HG02763 (cell line): ENCODE data around the gene RALA.

Source experiments
- ATAC-seq: cut with Tn5 transposase; IDR thresholded peaks from one replicate; pipeline ENCODE4 v1.9.1; 2021; ENCODE audit warnings: mild to moderate bottlenecking, moderate library complexity; ENCODE audit not compliant: unreplicated experiment

The RALA gene

DNA sequence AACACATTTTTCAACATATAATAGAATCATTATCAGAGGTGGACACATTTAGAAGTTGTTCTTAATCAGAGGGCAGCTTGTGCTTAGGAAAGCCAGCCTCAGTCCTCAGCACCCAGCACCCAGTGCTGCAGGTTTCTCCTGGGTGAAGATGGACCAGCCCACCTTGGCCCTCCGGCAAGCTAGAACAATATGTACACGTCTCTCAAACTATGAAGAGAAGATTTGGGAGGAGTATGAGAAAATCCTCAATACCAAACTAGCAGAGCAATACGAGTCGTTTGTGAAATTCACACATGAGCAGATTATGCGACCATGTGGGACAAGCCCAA, 13.5 kb upstream of the RALA start:
- ATAC-seq, result no peak

DNA sequence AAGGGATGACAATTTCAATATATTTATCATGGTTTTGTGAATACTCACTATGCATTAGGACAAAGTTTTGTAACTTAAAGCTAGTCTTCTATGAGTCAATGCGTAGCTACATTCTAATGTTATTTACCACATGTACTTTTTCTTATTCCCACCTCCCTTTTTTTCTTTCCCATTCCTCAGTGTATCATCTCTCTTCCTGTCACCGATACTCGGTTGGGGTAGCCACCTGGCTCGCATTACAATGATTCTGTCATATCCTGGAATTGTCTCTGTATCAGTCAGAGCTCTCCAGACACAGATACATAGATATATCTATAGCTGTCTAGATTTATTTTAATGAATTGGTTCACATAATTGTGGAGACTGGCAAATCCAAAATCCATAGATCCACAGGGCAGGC, 9.8 kb upstream of the RALA start:
- ATAC-seq, result no peak

DNA sequence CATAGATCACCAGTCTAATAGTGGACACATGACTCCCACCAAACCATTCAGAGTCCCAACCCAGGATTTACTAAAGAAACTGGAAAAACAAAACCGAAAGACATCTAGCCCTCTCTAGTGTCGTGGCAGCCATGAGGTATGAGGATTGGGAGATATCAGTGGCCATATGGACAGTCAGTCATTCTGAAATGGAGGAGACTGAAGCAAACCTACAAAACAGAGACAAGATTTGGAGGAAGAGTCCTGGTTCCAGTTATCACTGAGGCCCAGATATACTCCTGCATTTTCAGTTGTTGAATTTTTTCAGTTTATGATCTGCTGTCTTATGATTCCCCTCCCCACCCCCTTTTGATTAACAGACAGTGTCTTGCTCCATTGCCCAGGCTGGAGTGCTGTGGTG, 9.1 kb upstream of the RALA start:
- no peak for ATAC-seq

DNA sequence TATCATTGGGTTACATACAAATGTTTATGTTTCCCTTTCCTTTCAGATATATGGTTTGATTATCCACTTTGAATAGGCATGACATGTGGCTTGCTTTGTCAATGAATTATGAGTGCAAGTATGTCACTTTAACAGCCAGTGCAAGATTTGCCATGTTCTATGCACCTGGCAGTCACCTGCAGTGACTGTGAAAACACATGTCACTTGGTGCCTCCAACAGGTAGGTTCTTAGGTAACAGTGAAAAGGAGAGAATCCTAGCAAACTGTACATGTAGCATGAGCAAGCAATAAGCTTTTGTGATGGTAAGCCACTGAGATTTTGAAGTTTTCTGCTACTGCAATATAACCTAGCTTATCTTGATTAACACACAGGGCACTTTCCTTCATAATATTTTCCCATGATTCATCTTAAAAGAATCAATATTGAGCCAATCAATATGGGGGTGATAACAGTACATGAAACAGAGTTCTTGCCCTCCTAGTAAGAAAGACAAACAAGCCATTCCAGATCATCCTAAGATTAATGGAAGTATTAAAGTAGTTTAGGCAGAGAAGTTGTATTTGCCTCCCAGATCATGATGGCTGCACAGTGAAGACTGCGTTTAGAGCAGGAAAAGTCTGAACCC, 7.9 kb upstream of the RALA start:
- ATAC-seq, result no peak

DNA sequence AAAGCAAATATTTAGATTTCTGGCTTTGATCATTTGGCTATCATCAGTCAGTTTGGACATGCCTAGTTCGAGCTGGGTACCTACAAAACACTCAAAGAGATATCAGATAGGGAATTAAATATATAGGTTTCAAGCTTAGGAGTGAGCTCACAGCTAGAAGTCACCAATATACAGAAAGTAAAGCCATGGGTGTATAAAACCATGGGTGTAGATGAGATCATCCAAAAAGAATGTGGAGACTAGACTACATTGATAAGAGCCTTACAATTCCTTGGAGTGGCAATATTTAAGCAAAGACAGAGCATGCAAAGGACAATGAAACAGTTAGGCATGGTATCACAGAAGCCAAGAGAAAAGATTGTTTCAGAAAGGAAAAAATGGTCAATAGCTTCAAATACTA, 7.2 kb upstream of the RALA start:
- ATAC-seq, result no peak

DNA sequence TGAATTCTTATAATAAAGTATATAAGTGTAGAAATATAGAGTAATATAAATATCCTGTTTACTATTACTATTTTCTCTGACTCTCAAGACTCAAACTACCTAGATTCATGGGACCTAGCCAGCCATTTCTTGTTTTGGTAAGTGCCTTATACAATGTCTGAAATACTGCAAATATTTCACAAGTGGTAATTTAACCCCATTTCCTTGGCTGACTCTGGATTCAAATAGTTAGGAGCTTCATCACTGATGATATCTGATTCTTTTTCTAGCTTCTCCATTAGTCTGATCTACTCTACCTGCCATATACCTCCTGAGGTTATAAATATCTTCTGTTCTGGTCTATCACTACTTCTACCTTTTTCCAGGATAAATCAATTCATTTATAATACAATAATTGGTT, 6.4 kb upstream of the RALA start:
- no peak for ATAC-seq

DNA sequence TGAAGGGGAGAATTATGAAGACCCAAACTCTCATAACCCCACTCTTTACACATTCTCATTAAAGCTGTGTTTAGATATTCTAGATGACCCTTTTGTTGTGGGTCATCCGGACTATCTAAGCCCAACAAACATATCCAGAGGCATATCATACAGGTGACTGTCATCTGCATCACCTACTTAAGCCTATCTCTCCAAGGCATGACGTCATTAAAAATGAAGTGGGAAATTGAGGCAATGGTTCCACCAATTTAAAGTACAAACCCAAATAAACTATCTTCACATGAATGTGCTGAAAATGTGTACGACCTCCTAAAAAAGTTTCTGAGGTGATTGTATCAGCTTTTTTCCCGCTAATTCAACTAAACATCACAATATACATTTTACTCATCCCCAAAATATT, 4.5 kb upstream of the RALA start:
- no peak for ATAC-seq

DNA sequence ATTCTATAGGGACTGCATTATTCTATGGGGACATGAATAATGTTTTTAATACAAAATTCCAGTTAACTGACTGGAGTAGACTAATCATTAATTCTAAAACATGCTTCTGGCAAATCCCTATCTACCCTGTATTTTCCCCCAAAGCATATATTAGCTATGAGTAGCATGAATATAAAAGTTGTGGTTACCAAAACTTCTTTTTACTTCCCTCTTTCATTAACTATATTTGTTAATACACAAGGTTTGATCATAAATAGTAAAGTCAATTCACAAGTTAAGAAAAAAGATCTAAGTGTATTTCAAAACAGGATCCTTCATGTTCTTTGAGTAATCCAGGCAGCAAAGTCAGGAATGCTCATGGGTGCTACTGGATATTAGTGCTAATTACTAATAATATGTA, 2.9 kb upstream of the RALA start:
- no peak for ATAC-seq

DNA sequence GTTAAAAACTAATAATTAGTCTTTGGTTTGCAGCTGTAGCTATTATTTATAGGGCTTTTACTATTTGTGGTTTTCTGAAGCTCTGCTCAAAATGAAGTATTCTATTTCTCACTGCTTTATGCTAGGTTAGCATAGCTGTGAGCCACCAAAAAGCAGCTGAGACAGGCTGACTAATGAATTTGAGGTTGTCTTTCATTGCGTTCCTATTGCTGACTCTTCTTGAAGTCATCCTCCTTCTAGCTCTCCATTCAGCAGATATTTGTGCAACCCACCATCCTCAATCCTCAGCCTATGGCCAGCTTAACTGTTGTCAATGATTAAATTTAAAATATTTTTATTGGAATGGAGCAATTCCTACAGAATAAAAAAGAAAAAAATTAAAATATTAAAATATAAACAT, 2.1 kb upstream of the RALA start:
- no peak for ATAC-seq

DNA sequence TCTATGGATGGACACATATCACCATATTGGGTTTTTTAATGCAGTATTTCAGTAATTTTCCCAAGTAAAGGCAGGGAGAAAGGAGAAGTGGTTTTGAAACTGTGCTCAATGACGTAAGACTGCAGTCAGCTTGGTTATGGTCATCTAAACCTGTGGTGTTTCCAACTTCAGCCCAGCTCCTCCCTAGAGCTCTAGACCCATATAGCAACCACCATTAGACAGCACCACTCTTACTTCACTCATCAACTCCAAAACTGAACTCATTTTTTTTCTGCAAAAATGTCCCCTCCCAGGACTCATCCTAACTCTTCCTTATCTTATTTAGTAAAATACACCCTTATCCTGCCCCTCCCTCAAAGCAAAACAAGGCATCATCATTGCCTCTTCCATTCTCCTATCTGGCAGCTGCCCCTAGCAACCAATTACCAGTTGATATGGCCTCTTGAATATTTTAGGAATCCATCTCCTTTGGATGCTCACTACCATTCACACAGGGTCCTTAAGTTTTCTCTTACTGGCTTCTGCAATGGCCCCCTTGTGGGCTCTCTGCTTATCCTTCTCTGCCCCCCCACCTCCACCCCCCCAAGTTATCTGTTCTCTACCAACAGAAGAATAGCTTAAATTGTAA, 1.5 kb upstream of the RALA start:
- no peak for ATAC-seq

DNA sequence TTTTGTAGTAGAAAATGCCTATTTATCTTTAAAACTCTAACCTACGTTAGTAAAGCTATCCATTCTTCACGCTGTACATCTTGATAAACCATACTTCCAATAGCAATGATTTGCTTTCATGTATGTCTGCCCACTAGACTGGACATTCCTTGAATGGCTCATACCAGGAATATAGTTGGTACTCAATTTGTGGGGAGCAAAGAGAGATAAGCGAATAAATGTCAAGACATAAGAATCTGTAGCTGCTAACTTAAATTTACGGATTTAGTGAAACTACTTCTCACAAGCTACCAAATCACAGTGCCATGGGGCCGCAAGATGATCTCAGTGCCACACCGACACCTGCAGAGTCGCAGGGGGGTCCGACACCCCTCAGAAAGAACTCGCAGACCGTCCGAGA, 763 bp upstream of the RALA start:
- no peak for ATAC-seq

DNA sequence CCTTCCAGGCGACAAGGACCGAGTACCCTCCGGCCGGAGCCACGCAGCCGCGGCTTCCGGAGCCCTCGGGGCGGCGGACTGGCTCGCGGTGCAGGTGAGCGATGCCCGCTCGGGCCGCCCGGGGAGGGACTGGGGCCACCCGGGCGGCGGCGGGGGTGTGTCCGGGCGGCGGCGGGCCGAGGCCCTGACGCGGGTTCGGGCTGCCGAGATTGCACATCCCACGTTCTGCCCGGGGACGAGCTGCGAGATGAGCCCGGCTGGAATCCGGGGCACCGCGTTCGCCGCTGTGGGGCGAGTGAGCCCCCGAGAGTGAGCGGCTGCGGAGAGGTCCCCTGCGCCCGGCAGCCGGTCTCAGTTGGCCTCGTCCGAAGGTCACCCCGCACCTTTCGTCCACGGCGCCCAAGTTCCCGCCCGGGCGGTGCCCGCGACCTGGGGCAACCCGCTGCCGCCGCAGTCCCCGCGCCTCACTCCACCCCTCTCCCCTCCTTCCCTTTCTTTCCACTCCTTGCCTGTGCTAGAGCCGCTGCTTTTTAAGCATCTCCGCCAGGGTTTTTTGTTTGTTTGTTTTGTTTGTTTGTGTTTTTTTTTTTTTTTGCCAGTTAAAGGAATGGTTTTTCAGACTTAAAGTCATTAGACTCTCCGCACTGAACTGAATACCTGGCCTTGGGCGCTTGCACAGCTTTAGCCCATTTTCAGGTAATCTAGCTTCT, 515 bp downstream of the RALA start:
- peak; percentile 52 for ATAC-seq

DNA sequence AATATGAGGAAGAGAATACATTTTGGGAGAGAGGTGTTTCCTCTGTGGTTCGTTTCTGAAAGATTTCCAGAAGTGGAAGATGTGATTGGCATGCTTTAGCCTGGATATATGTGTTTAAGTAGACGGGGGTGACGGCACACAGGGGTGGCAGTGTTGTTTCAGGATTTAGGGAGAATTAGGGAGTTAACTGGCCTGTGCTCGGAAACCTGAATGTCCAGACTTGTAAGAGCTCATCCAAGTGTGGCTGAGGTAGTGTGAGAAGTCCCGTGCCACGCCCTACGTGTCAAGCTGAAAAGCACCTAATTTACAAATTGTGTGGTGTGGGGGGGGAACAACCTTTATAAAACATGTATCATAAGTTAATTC, 1.1 kb downstream of the RALA start:
- no peak for ATAC-seq

DNA sequence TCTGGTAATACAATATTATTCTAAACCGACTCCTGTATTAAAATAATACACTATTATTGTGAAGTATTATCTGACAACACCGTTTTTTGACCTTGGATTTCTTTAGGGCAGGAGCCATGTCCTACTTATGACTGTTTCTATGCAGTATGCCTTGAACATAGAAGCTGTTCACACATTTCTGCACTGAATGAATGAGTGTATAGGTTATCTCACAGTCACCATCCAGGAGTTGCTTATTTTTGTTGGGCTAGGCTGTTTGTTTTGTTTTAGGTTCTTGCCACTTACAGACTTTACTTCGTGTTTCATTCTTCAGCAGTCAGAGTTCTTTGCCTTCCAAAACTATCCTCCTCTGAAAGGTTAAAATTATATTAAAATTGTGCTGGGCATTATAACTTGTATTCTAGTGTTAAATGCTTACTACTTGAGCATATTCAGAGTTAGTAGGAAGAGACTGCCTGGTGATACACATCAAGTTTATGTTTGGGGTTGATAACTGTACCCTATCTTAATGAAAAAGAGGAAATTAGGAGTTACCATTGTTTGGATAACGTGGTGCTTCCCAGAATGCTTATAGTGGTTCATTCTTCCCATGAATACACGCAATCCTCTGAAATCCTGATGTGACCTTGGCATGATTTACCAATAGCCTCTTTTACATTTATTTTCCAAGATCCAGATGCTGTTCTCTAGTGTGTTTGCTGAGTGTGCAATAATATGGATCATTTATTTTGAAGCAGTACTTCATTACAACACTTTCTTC, 1.7 kb downstream of the RALA start:
- ATAC-seq, result no peak

DNA sequence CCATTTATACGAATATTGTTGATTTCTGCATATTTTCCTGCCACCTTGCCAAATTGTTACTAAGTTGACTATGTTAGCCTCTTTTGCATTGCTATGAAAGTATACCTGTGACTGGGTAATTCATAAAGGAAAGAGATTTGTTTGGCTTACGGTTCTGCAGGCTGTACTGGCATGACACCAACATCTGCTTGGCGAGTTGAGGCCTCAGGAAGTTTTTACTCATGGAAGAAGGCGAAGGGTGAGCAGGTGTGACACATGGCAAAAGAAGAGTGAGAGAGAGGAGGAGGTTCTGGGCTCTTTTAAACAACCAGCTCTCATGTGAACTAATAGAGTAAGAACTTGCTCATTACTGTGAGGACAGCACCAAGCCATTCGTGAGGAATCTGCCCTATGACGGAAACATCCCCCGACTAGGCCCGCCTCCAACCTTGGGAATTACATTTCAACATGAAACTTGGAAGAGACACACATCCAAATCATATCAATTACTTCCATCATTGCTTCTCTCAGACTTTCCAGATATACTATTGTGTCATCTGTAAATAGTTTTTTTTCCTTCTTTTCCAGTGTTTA, 8.4 kb downstream of the RALA start:
- no peak for ATAC-seq

DNA sequence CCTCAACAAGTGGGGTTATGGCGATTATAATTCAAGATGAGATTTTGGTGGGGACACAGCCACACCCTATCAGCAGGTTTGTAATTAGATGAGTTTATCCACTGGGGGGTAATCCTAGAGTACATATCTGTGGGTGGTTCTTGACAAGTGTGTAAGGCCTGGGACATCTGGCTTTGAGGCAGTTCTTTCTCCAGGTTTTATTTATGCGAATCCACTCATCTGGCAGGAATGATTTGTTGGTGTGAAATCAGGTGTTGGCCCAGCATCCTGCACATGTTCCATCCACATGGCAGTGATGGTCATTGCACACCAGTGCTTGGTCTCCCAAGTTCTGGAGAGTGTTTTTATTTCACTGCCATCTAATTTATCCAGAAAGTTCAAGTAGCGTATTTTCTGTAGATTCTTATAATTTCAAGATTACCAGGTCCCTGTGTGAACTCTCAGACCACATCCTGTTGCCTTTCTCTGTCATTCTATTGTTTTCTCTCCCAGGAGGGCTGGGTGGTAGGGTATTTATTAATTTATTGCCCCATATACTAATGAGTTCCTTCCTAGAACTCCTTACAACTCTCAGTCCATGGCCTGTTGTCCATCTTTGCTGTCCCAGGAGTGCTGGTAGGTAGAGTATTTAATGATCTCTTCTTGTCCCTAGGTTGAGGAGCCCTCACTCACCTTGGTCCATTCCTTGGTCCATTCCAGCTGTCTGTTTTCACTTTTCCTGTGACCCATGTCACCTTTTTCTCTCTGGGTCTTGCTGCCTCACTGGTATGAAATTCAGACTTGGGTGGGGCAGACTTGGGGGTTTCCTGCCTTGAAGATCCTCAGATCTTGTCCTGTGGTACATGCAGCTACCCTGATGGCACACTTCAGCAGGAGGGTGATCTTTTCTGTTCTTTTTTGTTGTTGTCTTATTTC, 10.4 kb downstream of the RALA start:
- ATAC-seq, result no peak

DNA sequence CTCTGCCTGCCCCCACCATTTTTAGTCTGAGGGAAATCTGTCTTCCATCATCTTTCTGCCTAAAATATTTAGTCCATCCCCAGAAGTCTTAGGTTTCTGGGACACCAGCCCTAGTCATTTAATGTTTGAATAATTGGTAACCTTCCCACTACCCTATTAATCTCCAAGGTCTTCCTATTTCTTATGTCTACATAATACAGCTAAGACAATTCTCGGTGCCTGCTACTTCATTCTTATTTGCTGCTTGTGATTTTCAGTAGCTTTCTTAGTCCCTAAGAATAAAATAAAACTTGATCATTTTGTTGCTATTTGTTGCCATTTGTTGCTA, 11.1 kb downstream of the RALA start:
- no peak for ATAC-seq

DNA sequence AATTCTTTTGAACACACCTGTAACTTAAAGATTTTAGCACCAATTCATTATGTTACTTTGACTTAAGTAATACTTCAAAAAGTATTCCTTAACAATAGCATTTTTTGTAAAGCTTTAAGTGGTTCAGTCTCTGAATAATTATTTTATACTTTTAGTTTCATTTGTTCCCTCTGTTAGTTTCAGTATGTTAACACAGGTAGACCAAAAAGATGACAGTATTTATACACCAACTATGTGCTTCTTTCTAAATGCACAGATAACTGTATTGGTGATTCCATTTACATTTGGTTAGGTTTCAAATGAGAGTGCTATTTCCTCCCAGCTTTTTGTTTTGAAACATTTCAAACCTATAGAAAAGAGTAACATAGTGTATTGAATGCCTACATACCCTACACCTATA, 14.0 kb downstream of the RALA start:
- no peak for ATAC-seq

DNA sequence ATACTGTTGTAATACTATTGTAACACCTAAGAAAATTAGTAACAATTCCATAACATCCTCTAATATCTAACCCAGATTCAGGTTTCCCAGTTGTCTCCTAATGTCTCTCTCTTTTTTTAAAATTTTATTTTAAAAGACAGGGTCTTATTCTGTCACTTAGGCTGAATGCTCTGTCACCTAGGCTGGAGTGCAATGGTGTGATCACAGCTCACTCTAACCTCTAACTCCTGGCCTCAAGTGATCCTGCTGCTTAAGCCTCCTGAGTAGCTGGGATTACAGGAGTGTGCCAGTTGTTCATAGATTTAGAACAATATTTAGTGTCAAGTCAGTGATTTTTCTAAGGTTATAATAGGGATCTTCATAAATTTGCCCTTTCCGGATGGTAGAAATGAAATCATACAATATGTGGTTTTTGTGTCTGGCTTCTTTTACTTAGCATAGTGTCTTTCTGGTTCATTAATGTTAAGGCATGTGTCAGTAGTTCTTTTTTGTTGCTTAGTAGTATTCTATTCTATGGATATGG, 14.7 kb downstream of the RALA start:
- ATAC-seq, result no peak

DNA sequence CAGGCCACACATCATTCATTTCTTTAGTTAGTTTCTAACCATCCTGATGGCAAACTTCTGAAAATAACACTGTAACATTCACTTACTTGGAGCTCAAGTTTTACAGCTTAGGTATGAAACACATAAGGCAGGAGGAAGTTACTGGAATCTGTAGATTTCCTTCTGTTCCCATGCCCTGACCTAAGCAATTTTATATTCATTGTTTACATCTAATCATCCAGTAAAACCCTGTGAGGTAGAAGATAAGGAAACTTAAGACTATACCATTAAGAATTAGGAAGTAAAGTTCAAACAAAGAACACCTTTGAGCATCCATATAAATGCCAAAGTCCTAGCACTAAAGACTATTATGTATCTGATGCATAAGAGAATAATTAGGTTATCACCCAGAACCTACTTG, 19.5 kb downstream of the RALA start:
- no peak for ATAC-seq

DNA sequence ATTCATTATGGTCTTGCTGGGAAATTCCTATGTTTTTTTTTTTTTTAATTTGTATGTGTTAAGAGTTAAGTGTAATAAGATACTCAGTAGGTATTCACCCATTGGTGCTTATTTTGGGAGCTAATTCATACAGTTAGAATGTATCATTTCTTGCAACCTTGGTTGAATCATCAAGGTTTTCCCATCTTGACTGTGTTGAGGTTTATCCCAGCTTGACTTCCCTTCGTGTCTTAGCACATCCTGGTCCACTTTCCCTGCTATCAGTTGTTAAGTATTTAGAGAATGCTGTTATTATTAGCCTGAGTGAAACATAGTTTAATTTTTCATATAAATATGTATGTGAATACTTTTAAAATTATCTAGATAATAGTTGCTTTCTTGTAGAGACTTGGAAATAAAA, 20.8 kb downstream of the RALA start:
- ATAC-seq, result no peak
